ENCODE results near the gene SCTR.

DNA sequence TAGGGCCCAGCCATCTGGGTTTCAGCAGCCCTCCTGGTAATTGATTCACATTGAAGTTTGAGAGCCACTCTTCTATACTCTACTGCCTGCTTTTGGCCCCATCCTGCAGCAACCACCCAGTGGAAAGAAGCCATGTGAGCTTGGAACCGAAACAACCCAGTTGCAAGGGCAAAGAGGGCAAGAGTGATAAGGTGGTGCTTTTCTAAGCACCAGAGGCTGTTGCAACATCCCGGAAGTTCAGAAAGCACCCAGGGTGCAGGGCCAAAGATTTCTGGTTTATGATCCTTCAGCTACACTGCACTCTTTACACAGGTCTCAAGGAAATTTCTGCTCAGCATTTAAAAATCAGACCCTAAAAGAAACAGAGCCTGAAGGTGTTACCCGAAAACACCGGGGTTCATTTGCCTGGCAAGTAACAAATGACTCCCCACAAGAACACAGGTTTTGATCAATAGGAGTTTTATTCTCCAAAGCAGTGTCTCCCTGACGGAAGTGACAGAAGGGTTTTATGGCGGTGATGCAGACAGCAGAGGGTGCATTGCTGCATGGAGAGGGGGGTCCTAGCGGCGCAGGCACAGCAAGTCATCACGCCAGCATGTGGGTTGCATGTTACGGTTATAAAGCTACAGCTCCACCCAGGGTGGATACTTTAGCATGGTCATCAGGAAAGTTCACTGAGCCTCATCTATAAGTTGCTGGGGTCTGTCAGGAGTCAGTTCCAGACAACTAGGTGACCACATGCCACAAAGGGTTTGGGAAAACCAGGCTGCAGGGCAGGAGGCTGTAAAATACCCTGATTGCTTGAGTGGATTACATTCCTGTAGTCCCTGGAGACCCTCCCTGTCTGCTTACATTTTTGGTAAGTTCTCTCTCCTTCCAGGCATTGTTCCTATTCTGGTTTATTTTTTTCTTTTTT lies 121.4 kb downstream of the SCTR start:
- TF ChIP-seq, protein P1, sequence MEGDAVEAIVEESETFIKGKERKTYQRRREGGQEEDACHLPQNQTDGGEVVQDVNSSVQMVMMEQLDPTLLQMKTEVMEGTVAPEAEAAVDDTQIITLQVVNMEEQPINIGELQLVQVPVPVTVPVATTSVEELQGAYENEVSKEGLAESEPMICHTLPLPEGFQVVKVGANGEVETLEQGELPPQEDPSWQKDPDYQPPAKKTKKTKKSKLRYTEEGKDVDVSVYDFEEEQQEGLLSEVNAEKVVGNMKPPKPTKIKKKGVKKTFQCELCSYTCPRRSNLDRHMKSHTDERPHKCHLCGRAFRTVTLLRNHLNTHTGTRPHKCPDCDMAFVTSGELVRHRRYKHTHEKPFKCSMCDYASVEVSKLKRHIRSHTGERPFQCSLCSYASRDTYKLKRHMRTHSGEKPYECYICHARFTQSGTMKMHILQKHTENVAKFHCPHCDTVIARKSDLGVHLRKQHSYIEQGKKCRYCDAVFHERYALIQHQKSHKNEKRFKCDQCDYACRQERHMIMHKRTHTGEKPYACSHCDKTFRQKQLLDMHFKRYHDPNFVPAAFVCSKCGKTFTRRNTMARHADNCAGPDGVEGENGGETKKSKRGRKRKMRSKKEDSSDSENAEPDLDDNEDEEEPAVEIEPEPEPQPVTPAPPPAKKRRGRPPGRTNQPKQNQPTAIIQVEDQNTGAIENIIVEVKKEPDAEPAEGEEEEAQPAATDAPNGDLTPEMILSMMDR (IDR thresholded peaks at IDR 0.05), result no peak
- TF ChIP-seq EZH2 (IDR thresholded peaks at IDR 0.05; ENCODE audit: borderline replicate concordance, insufficient read depth, low read depth, low read length, poor library complexity, severe bottlenecking), result no peak
